Neural cell (in vitro differentiated cells): Measurements from ENCODE around the gene CYB5B. TPM values are rescaled to one million over a fixed set of nuclear protein-coding genes. Genes with fewer than 3 reads are reported as not detected.

Experiments
- H2AFZ ChIP-seq: fragments of 200-600, 300-800 bp; sonication (generic), shearing (Covaris generic); 2 replicates; pipeline ENCODE4 v1.6.0; 2014; ENCODE audit warnings: low read depth, mild to moderate bottlenecking, antibody characterized with exemption, low read length, moderate library complexity
- H3F3A ChIP-seq: fragments of 200-600 bp; shearing (Covaris generic); 2 replicates; pipeline ENCODE4 v1.6.1; 2016; ENCODE audit warnings: mild to moderate bottlenecking, moderate library complexity, mixed read lengths, antibody characterized with exemption, low read length; ENCODE audit not compliant: insufficient read depth, poor library complexity, severe bottlenecking
- H3K27ac ChIP-seq: fragments of 200-600, 300-800 bp; sonication (generic), shearing (Covaris generic); 2 replicates; pipeline ENCODE4 v1.5.1; 2014; ENCODE audit warnings: mild to moderate bottlenecking, low read length, moderate library complexity
- H3K27me3 ChIP-seq: fragments of 300-800, 200-600 bp; sonication (generic), shearing (Covaris generic); 2 replicates; pipeline ENCODE4 v1.6.0; 2014; ENCODE audit warnings: mild to moderate bottlenecking, low read depth, low read length, moderate library complexity; ENCODE audit not compliant: insufficient read depth
- H3K36me3 ChIP-seq: fragments of 300-800, 200-600 bp; sonication (generic), shearing (Covaris generic); 2 replicates; pipeline ENCODE4 v1.5.1; 2014; ENCODE audit warnings: mild to moderate bottlenecking, antibody characterized with exemption, low read length, moderate library complexity; ENCODE audit not compliant: insufficient read depth
- H3K4me2 ChIP-seq: fragments of 300-800, 200-600 bp; sonication (generic), shearing (Covaris generic); 2 replicates; pipeline ENCODE4 v1.6.0; 2014; ENCODE audit warnings: mild to moderate bottlenecking, low read length
- H3K4me3 ChIP-seq: fragments of 300-800, 200-600 bp; sonication (generic), shearing (Covaris generic); 2 replicates; pipeline ENCODE4 v1.5.1; 2014; ENCODE audit warnings: mild to moderate bottlenecking, low read length, moderate library complexity
- H3K79me2 ChIP-seq: fragments of 200-600 bp; shearing (Covaris generic); replicated peaks from 2 replicates; pipeline ENCODE4 v1.6.0; 2014; ENCODE audit warnings: mild to moderate bottlenecking, low read length, moderate library complexity; ENCODE audit not compliant: insufficient read depth
- H3K9ac ChIP-seq: fragments of 300-800, 200-600 bp; sonication (generic), shearing (Covaris generic); 2 replicates; pipeline ENCODE4 v1.6.1; 2016; ENCODE audit warnings: mild to moderate bottlenecking, low read length, mixed read lengths
- H3K9me2 ChIP-seq: fragments of 200-600 bp; shearing (Covaris generic); 2 replicates; pipeline ENCODE4 v1.6.1; 2016; ENCODE audit warnings: mild to moderate bottlenecking, low read length, mixed read lengths; ENCODE audit not compliant: insufficient read depth
- H3K9me3 ChIP-seq: fragments of 200-600, 300-800 bp; sonication (generic), shearing (Covaris generic); 2 replicates; pipeline ENCODE4 v1.6.1; 2016; ENCODE audit warnings: mild to moderate bottlenecking, mixed run types, low read length, moderate library complexity, mixed read lengths
- H4K20me1 ChIP-seq: fragments of 200-600 bp; shearing (Covaris generic); 2 replicates; pipeline ENCODE4 v1.6.1; 2016; ENCODE audit warnings: mild to moderate bottlenecking, mixed run types; ENCODE audit not compliant: insufficient read depth
- EP300 ChIP-seq: fragments of 450-650 bp; conservative IDR thresholded peaks from 2 replicates; pipeline ENCODE4 v1.6.1; 2014; ENCODE audit warnings: antibody characterized with exemption, mild to moderate bottlenecking, moderate library complexity; ENCODE audit not compliant: poor library complexity, severe bottlenecking
- EZH2 ChIP-seq: fragments of 200-600, 300-800 bp; shearing (Covaris generic), sonication (generic); IDR thresholded peaks from 2 replicates; pipeline ENCODE4 v1.6.1; 2014; ENCODE audit warnings: antibody characterized with exemption, low read length, borderline replicate concordance, mild to moderate bottlenecking; ENCODE audit not compliant: insufficient read depth, poor library complexity, severe bottlenecking
- MXI1 ChIP-seq: fragments of 450-650 bp; conservative IDR thresholded peaks from 2 replicates; pipeline ENCODE4 v1.6.1; 2014; ENCODE audit warnings: antibody characterized with exemption, mild to moderate bottlenecking; ENCODE audit not compliant: poor library complexity, severe bottlenecking
- POLR2AphosphoS5 ChIP-seq: IDR thresholded peaks from 2 replicates; pipeline ENCODE4 v1.6.1; 2012
- RAD21 ChIP-seq: fragments of 450-650 bp; conservative IDR thresholded peaks from 2 replicates; pipeline ENCODE4 v1.6.1; 2014; ENCODE audit warnings: antibody characterized with exemption, mild to moderate bottlenecking, moderate library complexity
- SMC3 ChIP-seq: fragments of 450-650 bp; conservative IDR thresholded peaks from 2 replicates; pipeline ENCODE4 v1.6.1; 2014; ENCODE audit warnings: antibody characterized with exemption, mild to moderate bottlenecking, moderate library complexity; ENCODE audit not compliant: poor library complexity
- TAF1 ChIP-seq: IDR thresholded peaks from 2 replicates; pipeline ENCODE4 v1.6.1; 2012; ENCODE audit warnings: low read depth
- polyA plus RNA-seq: library from polyadenylated mRNA; depleted of rRNA; stranded (reverse); fragments of >200 nt; gene quantifications from 2 replicates; pipeline ENCODE4 v1.2.3, GENCODE V29; 2014
- TF ChIP-seq, protein P1 (sequence below): IDR thresholded peaks from 2 replicates; pipeline ENCODE4 v1.6.1; 2012; ENCODE audit warnings: borderline replicate concordance
- TF ChIP-seq, protein P2 (sequence below): fragments of 450-650 bp; IDR thresholded peaks from 2 replicates; pipeline ENCODE4 v1.5.1; 2014; ENCODE audit warnings: antibody characterized with exemption, mild to moderate bottlenecking, moderate library complexity; ENCODE audit not compliant: poor library complexity, severe bottlenecking

Gene CYB5B
- polyA plus RNA-seq, 1 donor from 2014 or later: 70.4 TPM

DNA sequence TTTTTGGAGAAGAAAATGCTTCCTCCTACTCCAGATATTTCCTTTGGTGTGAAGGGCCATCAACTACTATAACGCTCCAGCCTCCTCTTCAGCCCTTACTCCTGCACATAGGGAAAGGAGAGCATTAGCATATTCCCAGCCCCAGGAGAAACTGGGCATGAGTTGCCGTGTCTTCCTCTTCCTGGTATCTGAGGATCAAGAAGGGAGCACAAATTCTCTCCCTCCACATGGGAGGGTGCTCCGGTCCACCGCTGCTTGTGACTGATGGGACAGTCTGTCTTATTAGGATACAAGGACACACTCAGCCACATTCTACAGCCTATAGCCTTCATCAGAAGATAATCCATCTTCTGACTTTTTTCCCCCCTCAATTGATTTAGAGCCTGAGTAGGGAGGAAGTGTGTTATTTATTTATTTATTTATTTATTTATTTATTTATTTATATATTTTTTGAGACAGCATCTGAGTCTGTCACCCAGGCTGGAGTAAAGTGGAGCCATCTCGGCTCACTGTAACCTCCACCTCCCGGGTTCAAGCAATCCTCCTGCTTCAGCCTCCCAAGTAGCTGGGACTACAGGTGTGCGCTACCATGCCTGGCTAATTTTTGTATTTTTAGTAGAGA, 16.6 kb upstream of the CYB5B start:
- H3K4me2 ChIP-seq: no peak overlapping the region
- no peak overlapping the region for H3K9ac ChIP-seq
- H3K9me2 ChIP-seq: no peaks in the 10 kb centered on the region
- TF ChIP-seq EZH2 (no peak), TAF1 (no peak), MXI1 (no peak), EP300 (no peak), POLR2AphosphoS5 (no peak), SMC3 (no peak), RAD21 (no peak)
- TF ChIP-seq, protein P1, sequence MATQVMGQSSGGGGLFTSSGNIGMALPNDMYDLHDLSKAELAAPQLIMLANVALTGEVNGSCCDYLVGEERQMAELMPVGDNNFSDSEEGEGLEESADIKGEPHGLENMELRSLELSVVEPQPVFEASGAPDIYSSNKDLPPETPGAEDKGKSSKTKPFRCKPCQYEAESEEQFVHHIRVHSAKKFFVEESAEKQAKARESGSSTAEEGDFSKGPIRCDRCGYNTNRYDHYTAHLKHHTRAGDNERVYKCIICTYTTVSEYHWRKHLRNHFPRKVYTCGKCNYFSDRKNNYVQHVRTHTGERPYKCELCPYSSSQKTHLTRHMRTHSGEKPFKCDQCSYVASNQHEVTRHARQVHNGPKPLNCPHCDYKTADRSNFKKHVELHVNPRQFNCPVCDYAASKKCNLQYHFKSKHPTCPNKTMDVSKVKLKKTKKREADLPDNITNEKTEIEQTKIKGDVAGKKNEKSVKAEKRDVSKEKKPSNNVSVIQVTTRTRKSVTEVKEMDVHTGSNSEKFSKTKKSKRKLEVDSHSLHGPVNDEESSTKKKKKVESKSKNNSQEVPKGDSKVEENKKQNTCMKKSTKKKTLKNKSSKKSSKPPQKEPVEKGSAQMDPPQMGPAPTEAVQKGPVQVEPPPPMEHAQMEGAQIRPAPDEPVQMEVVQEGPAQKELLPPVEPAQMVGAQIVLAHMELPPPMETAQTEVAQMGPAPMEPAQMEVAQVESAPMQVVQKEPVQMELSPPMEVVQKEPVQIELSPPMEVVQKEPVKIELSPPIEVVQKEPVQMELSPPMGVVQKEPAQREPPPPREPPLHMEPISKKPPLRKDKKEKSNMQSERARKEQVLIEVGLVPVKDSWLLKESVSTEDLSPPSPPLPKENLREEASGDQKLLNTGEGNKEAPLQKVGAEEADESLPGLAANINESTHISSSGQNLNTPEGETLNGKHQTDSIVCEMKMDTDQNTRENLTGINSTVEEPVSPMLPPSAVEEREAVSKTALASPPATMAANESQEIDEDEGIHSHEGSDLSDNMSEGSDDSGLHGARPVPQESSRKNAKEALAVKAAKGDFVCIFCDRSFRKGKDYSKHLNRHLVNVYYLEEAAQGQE: no peak
- TF ChIP-seq, protein P2, sequence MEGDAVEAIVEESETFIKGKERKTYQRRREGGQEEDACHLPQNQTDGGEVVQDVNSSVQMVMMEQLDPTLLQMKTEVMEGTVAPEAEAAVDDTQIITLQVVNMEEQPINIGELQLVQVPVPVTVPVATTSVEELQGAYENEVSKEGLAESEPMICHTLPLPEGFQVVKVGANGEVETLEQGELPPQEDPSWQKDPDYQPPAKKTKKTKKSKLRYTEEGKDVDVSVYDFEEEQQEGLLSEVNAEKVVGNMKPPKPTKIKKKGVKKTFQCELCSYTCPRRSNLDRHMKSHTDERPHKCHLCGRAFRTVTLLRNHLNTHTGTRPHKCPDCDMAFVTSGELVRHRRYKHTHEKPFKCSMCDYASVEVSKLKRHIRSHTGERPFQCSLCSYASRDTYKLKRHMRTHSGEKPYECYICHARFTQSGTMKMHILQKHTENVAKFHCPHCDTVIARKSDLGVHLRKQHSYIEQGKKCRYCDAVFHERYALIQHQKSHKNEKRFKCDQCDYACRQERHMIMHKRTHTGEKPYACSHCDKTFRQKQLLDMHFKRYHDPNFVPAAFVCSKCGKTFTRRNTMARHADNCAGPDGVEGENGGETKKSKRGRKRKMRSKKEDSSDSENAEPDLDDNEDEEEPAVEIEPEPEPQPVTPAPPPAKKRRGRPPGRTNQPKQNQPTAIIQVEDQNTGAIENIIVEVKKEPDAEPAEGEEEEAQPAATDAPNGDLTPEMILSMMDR: no peak
- H2AFZ ChIP-seq: no peak overlapping the region
- H3K9me3 ChIP-seq: no peaks in the 10 kb centered on the region
- no peaks in the 10 kb centered on the region for H4K20me1 ChIP-seq
- H3K79me2 ChIP-seq: no peaks in the 10 kb centered on the region
- H3K27ac ChIP-seq: no peak overlapping the region
- H3F3A ChIP-seq: no peaks in the 10 kb centered on the region
- no peaks in the 10 kb centered on the region for H3K36me3 ChIP-seq
- H3K4me3 ChIP-seq: no peak overlapping the region
- H3K27me3 ChIP-seq: no peaks in the 10 kb centered on the region

DNA sequence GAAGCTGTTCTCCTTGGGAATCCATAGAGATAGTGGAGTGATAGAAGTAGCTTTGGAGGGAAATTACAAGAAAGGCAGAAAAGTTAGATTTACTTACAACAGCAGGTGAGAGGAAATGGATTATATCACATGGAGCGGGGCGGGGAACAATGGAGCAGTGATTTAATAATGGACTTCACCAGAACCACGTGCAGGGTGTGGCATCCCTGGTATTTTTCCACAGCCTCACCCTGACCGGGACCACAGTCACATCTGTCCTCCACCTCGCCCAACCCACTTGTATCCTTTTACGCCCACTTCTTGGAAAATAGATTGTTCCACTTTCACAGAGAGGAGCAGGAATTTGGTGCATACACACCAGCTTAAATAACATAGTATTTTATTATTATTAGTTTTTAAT, 15.9 kb upstream of the CYB5B start:
- TF ChIP-seq POLR2AphosphoS5 (no peak), SMC3 (no peak), EP300 (no peak), RAD21 (no peak), MXI1 (no peak), EZH2 (no peak), TAF1 (no peak)
- TF ChIP-seq, protein P1: no peak
- TF ChIP-seq, protein P2: no peak
- Histone ChIP-seq H3K27me3 (no peaks in the 10 kb centered on the region), H3K36me3 (no peaks in the 10 kb centered on the region), H3K9me2 (no peaks in the 10 kb centered on the region), H4K20me1 (no peaks in the 10 kb centered on the region), H3K79me2 (no peaks in the 10 kb centered on the region), H3K4me2 (no peak overlapping the region), H3F3A (no peaks in the 10 kb centered on the region), H3K9me3 (no peaks in the 10 kb centered on the region), H3K9ac (no peak overlapping the region), H3K27ac (no peak overlapping the region), H3K4me3 (no peak overlapping the region), H2AFZ (no peak overlapping the region)
